Measurements from ENCODE around the gene DCAF16. TPM values are rescaled to one million over a fixed set of nuclear protein-coding genes. Genes with fewer than 3 reads are reported as not detected.

Gene DCAF16
- total RNA-seq, 2 experiments from 2014 or later, result 35.8 to 39.2 TPM

- DNase-seq, result no peak
- H3K27me3 Mint-ChIP-seq (ENCODE audit: low read depth), result no peaks in the 10 kb centered on the region
- H3K9me3 Mint-ChIP-seq (ENCODE audit: insufficient read depth), result no peaks in the 10 kb centered on the region
- peak overlapping the region; percentile 82 for H3K27ac Mint-ChIP-seq
- no peak for ATAC-seq
- ChIA-PET POLR2A (interaction anchor here (1.2 to 3.5 kb wide), 2 partner anchors 198 to 234 kb away, joined by 3 to 23 read pairs; partner anchors contain the start of gene MED28), CTCF (interaction anchor here (0.8 kb wide), 1 partner anchor 13 kb away, joined by 3 read pairs; no protein-coding TSS in a partner anchor)
- peaks cover 64% of the 10 kb centered on the region for H3K36me3 Mint-ChIP-seq (ENCODE audit: low read depth)
- peaks cover 41% of the 10 kb centered on the region for H3K4me1 Mint-ChIP-seq (ENCODE audit: low read depth)
- H3K4me3 Mint-ChIP-seq, result peak overlapping the region; percentile 92
These were observed 1.6 kb upstream of the DCAF16 start for GRCh38 chr4:17812125-17812524.

- peak; percentile 44 for ATAC-seq
- no peaks in the 10 kb centered on the region for H3K9me3 Mint-ChIP-seq (ENCODE audit: insufficient read depth)
- CTCF ChIA-PET, result interaction anchor here (4.3 kb wide), 1 partner anchor 262 kb away, joined by 46 read pairs; no protein-coding TSS in a partner anchor
These were observed 584 bp upstream of the DCAF16 start for GRCh38 chr4:17811078-17811603.

GRCh38 chr4:17809667-17810066, 890 bp downstream of the DCAF16 start:
- CTCF ChIA-PET, result interaction anchor here (0.7 to 4.3 kb wide), 9 partner anchors 12 to 298 kb away, joined by 3 to 46 read pairs (median 3); partner anchors contain the start of gene QDPR
- Mint-ChIP-seq H3K36me3 (ENCODE audit: low read depth) (peaks cover 50% of the 10 kb centered on the region), H3K9me3 (ENCODE audit: insufficient read depth) (no peaks in the 10 kb centered on the region), H3K4me1 (ENCODE audit: low read depth) (peaks cover 51% of the 10 kb centered on the region), H3K27ac (peak overlapping the region; percentile 100), H3K27me3 (ENCODE audit: low read depth) (no peaks in the 10 kb centered on the region), H3K4me3 (peak overlapping the region; percentile 92)
- peak; percentile 38 for DNase-seq
- POLR2A ChIA-PET, result interaction anchor here (0.7 to 4.2 kb wide), 10 partner anchors 9 to 261 kb away, joined by 3 to 46 read pairs (median 4); partner anchors contain the start of genes LAP3 and MED28
- ATAC-seq, result no peak

More at GRCh38 chr4:17811078-17811603, 584 bp upstream of the DCAF16 start:
- Mint-ChIP-seq H3K4me1 (ENCODE audit: low read depth) (peaks cover 47% of the 10 kb centered on the region), H3K27me3 (ENCODE audit: low read depth) (no peaks in the 10 kb centered on the region), H3K36me3 (ENCODE audit: low read depth) (peaks cover 59% of the 10 kb centered on the region), H3K27ac (peak overlapping the region; percentile 100), H3K4me3 (peak overlapping the region; percentile 92)
- POLR2A ChIA-PET, result interaction anchor here (0.6 to 4.2 kb wide), 9 partner anchors 10 to 265 kb away, joined by 3 to 46 read pairs (median 5); partner anchors contain the start of genes LAP3 and MED28
- DNase-seq, result peak; percentile 45

- ChIA-PET CTCF (interaction anchor here (1.1 to 4.3 kb wide), 4 partner anchors 9 to 259 kb away, joined by 3 to 46 read pairs (median 10); no protein-coding TSS in a partner anchor), POLR2A (interaction anchor here (0.6 to 1.3 kb wide), 3 partner anchors 10 to 258 kb away, joined by 3 to 4 read pairs (median 3); no protein-coding TSS in a partner anchor)
- DNase-seq (no peak), ATAC-seq (no peak)
- Mint-ChIP-seq H3K4me3 (peak overlapping the region; percentile 92), H3K9me3 (ENCODE audit: insufficient read depth) (no peaks in the 10 kb centered on the region), H3K36me3 (ENCODE audit: low read depth) (peaks cover 56% of the 10 kb centered on the region), H3K27ac (no peak overlapping the region), H3K4me1 (ENCODE audit: low read depth) (peaks cover 37% of the 10 kb centered on the region), H3K27me3 (ENCODE audit: low read depth) (no peaks in the 10 kb centered on the region)
These were observed 3.1 kb downstream of the DCAF16 start for GRCh38 chr4:17807446-17807845.

- H3K4me3 Mint-ChIP-seq, result no peak overlapping the region
These were observed 4.9 kb downstream of the DCAF16 start for GRCh38 chr4:17805580-17806155.

GRCh38 chr4:17797808-17798207, 12.7 kb downstream of the DCAF16 start:
- no peak overlapping the region for H3K27ac Mint-ChIP-seq
- no peaks in the 10 kb centered on the region for H3K9me3 Mint-ChIP-seq (ENCODE audit: insufficient read depth)
- no peak overlapping the region for H3K4me3 Mint-ChIP-seq
- H3K27me3 Mint-ChIP-seq (ENCODE audit: low read depth), result no peaks in the 10 kb centered on the region
- peaks cover 2% of the 10 kb centered on the region for H3K4me1 Mint-ChIP-seq (ENCODE audit: low read depth)
- ATAC-seq, result no peak
- peaks cover 47% of the 10 kb centered on the region for H3K36me3 Mint-ChIP-seq (ENCODE audit: low read depth)
- ChIA-PET POLR2A (interaction anchor here (1.3 to 3.2 kb wide), 2 partner anchors 10 to 12 kb away, joined by 3 to 19 read pairs; partner anchors contain the start of gene DCAF16), CTCF (interaction anchor here (1.6 to 2.8 kb wide), 2 partner anchors 11 to 249 kb away, joined by 5 to 18 read pairs; no protein-coding TSS in a partner anchor)
- DNase-seq, result no peak

More at GRCh38 chr4:17805580-17806155, 4.9 kb downstream of the DCAF16 start:
- Mint-ChIP-seq H3K36me3 (ENCODE audit: low read depth) (peaks cover 51% of the 10 kb centered on the region), H3K27me3 (ENCODE audit: low read depth) (no peaks in the 10 kb centered on the region), H3K27ac (no peak overlapping the region), H3K9me3 (ENCODE audit: insufficient read depth) (no peaks in the 10 kb centered on the region), H3K4me1 (ENCODE audit: low read depth) (peaks cover 34% of the 10 kb centered on the region)
- ChIA-PET POLR2A (no interaction called here), CTCF (interaction anchor here (0.7 to 2.9 kb wide), 5 partner anchors 11 to 293 kb away, joined by 3 to 21 read pairs (median 3); no protein-coding TSS in a partner anchor)
- ATAC-seq, result no peak
- DNase-seq, result no peak

- Mint-ChIP-seq H3K27me3 (ENCODE audit: low read depth) (no peaks in the 10 kb centered on the region), H3K9me3 (ENCODE audit: insufficient read depth) (no peaks in the 10 kb centered on the region), H3K4me1 (ENCODE audit: low read depth) (peaks cover 2% of the 10 kb centered on the region), H3K36me3 (ENCODE audit: low read depth) (peaks cover 47% of the 10 kb centered on the region), H3K27ac (no peak overlapping the region), H3K4me3 (no peak overlapping the region)
- DNase-seq (no peak), ATAC-seq (no peak)
- ChIA-PET CTCF (interaction anchor here (1.3 kb wide), 1 partner anchor 15 kb away, joined by 3 read pairs; no protein-coding TSS in a partner anchor), POLR2A (no interaction called here)
These were observed 15.8 kb downstream of the DCAF16 start for GRCh38 chr4:17794730-17795129.

GRCh38 chr4:17788956-17789355, 21.6 kb downstream of the DCAF16 start:
- no peaks in the 10 kb centered on the region for H3K27me3 Mint-ChIP-seq (ENCODE audit: low read depth)
- POLR2A ChIA-PET, result interaction anchor here (0.8 kb wide), 1 partner anchor 22 kb away, joined by 3 read pairs; the partner anchor contains the start of genes DCAF16 and NCAPG
- H3K9me3 Mint-ChIP-seq (ENCODE audit: insufficient read depth), result no peaks in the 10 kb centered on the region
- no peak for DNase-seq
- CTCF ChIA-PET, result no interaction called here
- no peak for ATAC-seq
- H3K36me3 Mint-ChIP-seq (ENCODE audit: low read depth), result peaks cover 23% of the 10 kb centered on the region
- peaks cover 11% of the 10 kb centered on the region for H3K4me1 Mint-ChIP-seq (ENCODE audit: low read depth)
- H3K27ac Mint-ChIP-seq, result no peak overlapping the region
- H3K4me3 Mint-ChIP-seq, result no peak overlapping the region

GRCh38 chr4:17787315-17787714, 23.2 kb downstream of the DCAF16 start:
- Mint-ChIP-seq H3K36me3 (ENCODE audit: low read depth) (peaks cover 12% of the 10 kb centered on the region), H3K27me3 (ENCODE audit: low read depth) (peaks cover 4% of the 10 kb centered on the region), H3K4me3 (no peak overlapping the region), H3K9me3 (ENCODE audit: insufficient read depth) (no peaks in the 10 kb centered on the region), H3K27ac (no peak overlapping the region), H3K4me1 (ENCODE audit: low read depth) (peaks cover 11% of the 10 kb centered on the region)
- no peak for DNase-seq
- CTCF ChIA-PET, result interaction anchor here (0.7 kb wide), 1 partner anchor 19 kb away, joined by 3 read pairs; no protein-coding TSS in a partner anchor
- POLR2A ChIA-PET, result no interaction called here
- ATAC-seq, result no peak

- peaks cover 11% of the 10 kb centered on the region for H3K27me3 Mint-ChIP-seq (ENCODE audit: low read depth)
- no peak overlapping the region for H3K4me3 Mint-ChIP-seq
- POLR2A ChIA-PET, result no interaction called here
- no peak for DNase-seq
- CTCF ChIA-PET, result interaction anchor here (0.7 kb wide), 1 partner anchor 20 kb away, joined by 3 read pairs; no protein-coding TSS in a partner anchor
- H3K9me3 Mint-ChIP-seq (ENCODE audit: insufficient read depth), result no peaks in the 10 kb centered on the region
- ATAC-seq, result no peak
- peaks cover 6% of the 10 kb centered on the region for H3K36me3 Mint-ChIP-seq (ENCODE audit: low read depth)
- no peak overlapping the region for H3K27ac Mint-ChIP-seq
- peaks cover 16% of the 10 kb centered on the region for H3K4me1 Mint-ChIP-seq (ENCODE audit: low read depth)
These were observed 24.0 kb downstream of the DCAF16 start for GRCh38 chr4:17786567-17786966.

GRCh38 chr4:17785858-17786257, 24.7 kb downstream of the DCAF16 start:
- Mint-ChIP-seq H3K27ac (no peak overlapping the region), H3K36me3 (ENCODE audit: low read depth) (peaks cover 3% of the 10 kb centered on the region), H3K9me3 (ENCODE audit: insufficient read depth) (no peaks in the 10 kb centered on the region), H3K4me1 (ENCODE audit: low read depth) (peaks cover 19% of the 10 kb centered on the region), H3K27me3 (ENCODE audit: low read depth) (peaks cover 14% of the 10 kb centered on the region), H3K4me3 (no peak overlapping the region)
- ATAC-seq (no peak), DNase-seq (no peak)
- POLR2A ChIA-PET, result no interaction called here
- CTCF ChIA-PET, result no interaction called here
